Islet precursor cell (in vitro differentiated cells): ENCODE data around the gene KRT1.
"Not testable (repeated sequence)": the region's sequence is repeated elsewhere in the genome, so short reads cannot be mapped to it uniquely, and the experiment has no call there.

ENCODE experiments used
- DNase-seq: peaks from one replicate; pipeline ENCODE4 v3.0.0-alpha.2; 2018

The KRT1 gene

DNA sequence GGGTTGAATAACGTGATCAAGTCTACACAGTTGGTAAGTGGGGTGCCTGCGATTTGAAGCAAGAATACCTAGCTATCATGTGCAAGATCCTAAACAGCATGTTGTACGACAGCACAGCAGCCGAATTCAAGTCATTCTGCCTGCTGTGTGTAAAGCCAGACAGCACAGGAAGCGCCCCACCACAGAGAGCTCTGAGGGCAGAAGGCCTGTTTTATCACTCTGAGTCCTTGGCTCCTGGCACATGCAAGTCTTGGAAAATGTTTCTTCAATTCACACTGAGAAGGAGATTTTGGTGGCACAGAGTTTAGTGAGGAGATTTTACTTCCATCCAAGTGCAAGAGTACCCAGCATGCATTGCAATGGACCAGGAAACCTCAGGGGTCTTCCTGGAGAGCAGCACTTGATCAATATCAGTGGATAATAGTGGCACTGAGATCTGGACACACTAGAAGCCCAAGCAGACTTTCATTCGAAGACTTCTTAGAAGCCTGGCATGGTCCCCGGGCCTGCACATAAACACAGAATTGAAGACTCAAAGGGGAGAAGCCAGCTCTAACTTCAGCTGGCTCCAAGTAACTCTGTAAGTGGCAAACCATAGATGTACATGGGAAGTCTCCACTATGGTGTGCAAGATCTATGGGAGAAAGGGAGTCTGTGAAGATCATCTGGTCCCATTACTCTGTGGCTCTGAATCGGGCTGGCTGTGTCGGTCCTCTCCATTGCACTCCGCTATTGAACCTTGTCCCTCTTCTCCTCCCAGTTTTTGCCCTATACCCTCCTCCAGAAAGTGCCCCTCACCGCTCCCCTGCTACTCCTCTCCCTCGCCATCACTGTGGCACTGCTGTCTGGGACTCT is 1.5 kb upstream of the KRT1 start:
- DNase-seq: peak; percentile 48

- DNase-seq: no peak
Measured at GRCh38 chr12:52679875-52680274, 332 bp downstream of the KRT1 start.

DNA sequence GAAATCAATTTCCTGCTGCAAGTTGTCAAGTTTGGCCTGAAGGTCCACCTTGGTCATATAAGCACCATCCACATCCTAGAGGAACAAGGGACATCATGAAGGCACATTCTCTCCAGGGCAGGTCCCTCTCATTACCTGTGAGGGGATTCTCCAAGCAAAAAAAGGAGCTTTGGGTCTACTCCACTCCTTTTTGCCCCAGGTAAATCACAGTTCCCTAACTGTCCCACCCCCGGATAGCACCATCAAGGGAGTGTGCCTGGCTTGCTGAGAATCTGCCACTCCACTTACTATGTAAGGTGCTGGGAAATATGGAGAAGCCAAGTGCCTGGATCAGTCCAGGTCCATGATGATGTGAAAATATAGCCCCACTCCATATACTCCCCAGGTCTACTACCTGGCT is 2.5 kb downstream of the KRT1 start:
- DNase-seq: no peak

DNA sequence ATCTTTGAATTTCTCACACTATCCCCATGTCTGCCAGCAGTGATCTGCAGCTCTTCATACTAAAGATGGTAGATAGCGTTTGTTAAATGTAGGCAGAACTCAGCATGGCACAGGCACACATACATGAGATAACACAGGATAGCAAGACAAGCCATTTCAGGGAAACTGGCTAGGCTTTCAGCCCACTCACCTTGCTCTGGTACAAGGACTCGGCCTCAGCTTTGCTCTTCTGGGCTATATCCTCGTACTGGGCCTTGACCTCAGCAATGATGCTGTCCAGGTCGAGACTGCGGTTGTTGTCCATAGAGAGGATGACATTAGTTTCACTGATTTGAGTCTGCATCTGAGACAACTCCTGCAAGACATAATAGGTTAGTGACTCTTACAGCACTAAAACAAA is 3.1 kb downstream of the KRT1 start:
- no peak for DNase-seq

DNA sequence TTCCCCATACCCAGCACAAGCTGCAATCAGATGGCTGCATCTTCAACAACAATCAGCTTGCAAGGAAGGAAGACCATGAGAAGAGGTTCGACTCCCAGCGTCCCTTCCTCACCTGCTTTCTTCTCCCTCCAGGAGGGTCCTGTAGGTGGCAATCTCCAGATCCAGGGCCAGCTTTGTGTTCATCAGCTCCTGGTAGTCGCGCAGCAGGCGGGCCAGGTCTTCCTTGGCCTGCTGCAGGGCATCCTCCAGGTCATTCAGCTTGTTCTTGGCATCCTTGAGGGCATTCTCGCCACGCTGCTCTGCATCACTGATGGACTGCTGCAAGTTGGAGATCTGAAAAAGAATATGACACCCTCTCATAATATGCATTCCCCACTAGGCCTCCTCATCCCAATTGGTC is 4.0 kb downstream of the KRT1 start:
- no peak for DNase-seq

DNA sequence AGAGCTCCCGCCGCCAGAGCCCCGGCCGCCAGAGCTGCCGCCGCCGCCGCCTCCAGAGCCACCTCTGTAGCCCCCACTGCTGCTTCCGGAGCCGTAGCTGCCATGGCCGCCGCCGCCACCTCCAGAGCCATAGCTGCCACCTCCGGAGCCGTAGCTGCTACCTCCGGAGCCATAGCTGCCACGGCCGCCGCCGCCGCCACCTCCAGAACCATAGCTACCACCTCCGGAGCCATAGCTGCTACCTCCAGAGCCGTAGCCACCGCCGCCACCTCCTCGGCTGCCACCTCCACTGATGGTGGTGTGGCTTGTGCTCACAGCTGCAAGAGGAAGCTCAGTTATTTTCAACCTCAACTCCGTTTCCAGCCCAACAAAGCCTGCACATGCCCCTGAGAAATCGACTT is 4.9 kb downstream of the KRT1 start:
- DNase-seq: peak; percentile 48

GRCh38 chr12:52674433-52674775 is 5.8 kb downstream of the KRT1 start:
- no peak for DNase-seq

DNA sequence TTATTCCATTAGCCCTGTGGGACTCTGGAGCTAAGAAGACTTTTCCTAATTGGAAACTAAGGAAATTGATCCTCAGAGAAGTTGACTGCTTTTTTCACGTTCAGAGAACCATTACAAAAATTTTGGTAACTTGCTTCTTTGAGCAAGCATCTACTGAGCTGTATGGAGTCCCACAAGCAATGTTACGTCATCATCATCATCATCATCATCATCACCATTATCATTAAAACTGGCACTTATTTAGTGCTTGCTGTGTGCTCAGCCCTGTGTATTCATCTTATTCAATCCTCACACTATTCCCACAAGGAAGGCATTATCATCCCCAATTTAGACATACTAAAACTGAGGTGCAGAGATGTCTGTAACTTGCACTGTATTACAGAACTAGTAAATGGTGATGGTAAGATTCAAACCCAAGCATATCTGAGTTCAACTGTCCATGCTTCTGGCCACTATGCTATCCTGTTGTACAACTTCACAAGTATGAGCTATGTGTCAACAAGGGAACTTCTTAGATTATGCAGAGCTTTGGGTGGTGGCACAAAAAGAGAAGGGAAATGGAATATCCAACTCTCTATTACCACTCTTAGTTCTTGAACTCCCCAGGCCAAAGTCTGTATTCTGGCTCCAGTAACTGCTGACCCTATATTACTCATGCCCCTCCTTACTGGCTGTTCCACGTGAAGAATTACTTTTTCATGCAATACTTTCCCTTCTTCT is 6.3 kb downstream of the KRT1 start:
- DNase-seq: no peak

GRCh38 chr12:52673217-52673616 is 7.0 kb downstream of the KRT1 start:
- peak; percentile 84 for DNase-seq

- DNase-seq: peak; percentile 90
Measured at GRCh38 chr12:52672321-52672933, 7.8 kb downstream of the KRT1 start.

GRCh38 chr12:52670961-52671360 is 9.2 kb downstream of the KRT1 start:
- peak; percentile 60 for DNase-seq

DNA sequence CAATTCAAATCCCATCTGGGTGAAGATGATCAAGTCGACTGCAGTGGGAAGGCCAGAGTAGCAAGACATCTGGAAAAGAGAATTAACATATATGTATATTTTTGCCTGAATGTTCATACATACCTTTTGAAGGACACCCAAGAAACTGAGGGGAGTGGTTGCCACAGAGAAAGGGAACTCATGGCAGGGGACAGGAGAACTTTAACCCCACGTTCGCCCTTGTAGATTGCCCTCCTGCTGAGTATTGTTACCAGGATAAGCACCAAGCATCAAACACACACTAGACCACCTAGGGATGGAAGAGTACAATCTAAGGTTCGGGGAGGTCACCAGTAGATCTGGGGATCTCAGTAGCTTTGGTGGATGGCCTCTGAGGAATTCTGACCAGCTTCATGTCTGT is 9.7 kb downstream of the KRT1 start:
- DNase-seq: no peak

DNA sequence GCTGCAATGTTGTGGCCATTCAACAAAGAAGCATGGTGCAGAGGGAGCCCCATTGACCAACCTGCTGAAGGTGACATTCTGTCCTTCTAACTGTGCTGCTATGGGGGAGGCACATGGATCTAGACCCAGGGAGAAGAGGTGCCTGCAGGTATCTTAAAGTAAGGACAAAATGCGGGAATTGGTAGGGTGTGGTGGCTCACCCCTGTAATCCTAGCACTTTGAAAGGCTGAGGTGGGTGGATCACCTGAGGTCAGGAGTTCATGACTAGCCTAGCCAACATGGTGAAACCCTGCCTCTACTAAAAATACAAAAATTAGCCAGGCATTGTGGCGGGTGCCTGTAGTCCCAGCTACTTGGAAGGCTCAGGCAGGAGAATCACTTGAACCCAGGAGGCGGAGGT is 10.3 kb downstream of the KRT1 start:
- not testable (repeated sequence) for DNase-seq

- DNase-seq: peak; percentile 83
Measured at GRCh38 chr12:52669426-52669825, 10.8 kb downstream of the KRT1 start.

DNA sequence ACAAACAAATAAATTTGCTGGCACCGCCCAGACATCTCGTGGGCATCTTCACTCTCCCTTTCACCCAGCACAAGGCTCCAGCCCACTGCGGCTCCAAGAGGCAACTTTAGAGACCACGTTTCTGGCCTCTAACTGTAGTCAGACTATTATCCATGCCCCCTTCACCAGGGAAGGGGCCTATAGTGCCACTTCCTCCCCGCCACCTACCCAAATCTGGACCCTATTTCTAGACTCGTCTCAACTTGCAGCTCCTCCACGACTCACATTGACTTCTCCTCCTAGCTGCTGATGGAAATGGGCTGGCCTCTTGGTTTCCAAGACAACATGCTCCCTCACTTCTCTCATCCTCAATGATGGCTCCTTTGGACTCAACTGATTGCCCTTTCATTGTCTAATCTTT is 12.3 kb downstream of the KRT1 start:
- DNase-seq: no peak

- peak; percentile 57 for DNase-seq
Measured at GRCh38 chr12:52667509-52667908, 12.7 kb downstream of the KRT1 start.

DNA sequence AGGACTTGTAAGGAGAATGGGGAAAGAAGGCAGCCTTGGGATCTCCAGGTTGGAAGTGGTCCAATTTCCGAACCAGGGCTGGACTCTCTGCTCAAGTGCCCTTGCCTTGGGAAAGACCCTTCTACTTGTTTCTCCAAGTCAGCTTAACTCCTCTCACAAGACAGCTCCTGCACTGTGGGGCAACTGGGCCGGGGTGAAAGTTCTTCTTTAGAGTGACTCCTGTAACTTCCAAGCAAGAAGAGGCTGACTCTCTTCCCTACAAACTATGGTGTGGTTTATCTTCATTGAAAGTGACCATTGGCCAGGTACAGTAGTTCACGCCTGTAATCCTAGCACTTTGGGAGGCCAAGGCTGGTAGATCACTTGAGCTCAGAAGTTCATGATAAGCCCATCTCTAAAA is 13.7 kb downstream of the KRT1 start:
- no peak for DNase-seq

GRCh38 chr12:52663420-52663819 is 16.8 kb downstream of the KRT1 start:
- no peak for DNase-seq

DNA sequence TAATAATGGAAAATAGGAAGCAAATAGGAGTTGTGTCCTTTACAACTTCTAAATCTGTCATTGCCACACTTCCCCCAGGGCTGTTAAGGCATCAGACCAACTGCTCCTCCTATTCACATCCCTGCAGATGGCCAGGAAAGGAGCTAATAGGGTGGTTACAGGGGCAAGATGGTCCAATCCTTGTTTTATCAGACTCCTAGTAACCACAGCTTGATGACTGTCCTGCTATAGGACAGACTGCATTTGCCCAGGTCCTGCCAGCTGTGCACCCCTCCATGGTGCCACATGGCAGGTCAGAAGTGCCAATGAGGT is 17.3 kb downstream of the KRT1 start:
- no peak for DNase-seq

DNA sequence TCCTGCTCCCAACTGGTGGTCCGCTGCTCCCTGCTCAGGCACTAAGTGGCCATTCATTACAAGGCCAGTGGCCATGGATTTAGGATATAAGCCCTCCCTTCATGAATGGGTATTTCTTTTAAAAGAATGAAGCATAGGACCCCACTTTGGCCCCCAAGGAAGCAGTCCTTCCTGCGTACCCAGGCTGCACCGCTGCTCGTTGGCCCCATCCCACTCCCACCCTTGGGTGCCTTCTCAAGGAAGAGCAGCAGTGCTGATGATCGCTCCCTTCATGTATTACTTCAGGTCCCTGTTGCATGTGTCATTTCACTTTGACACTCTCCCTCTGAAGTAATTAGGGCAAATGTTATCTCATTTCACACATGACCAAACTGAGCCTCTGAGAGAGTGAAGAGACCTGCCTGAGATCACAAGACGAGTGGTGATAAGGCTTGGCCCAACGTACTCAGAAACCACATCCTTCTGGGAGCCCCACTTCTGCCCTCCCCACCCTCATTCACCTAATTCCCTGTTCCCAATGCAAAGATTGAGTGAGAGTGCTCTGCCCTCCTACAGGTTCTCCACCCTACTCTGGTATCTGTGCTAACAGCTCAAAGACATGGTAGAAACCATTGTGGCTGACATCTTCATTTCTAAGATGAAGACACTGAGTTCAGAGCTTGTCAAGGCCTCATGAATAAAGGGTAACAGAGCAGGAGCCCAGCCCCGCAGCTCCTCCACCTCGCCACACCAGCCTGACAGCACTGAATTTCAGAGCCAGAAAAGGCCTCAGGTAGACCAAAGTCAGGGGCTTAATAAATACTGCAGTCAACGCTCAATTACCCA is 17.9 kb downstream of the KRT1 start:
- no peak for DNase-seq

- DNase-seq: no peak
Measured at GRCh38 chr12:52661668-52662067, 18.5 kb downstream of the KRT1 start.

- DNase-seq: no peak
Measured at GRCh38 chr12:52660934-52661499, 19.2 kb downstream of the KRT1 start.

DNA sequence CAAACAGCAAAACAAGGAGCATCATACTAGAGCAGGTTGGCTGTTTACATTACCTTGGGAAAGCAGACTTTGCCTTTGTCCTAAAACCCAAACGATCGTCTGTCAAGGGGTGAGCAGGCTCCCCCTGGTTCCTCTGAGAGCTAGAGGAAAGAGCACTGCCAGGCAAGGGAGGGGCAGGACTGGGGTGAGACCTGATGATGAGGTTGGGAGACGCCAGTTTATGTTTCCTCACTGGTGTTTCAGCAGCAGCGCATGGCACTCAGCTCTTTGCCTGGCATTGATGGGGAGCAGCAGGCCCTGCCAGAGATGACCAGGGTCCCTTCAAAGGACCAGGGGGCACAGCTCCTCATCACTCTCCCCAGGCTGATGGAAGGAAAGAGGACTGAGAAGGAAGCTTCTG is 20.3 kb downstream of the KRT1 start:
- DNase-seq: peak; percentile 37
